Neural progenitor cell (in vitro differentiated cells): ENCODE data around the gene CADPS. TPM values are rescaled to one million over a fixed set of nuclear protein-coding genes. Genes with fewer than 3 reads are reported as not detected.
A peak's percentile ranks its signal among the peaks of the same experiment; 100 is the strongest.

Experiments used
- DNase-seq: peaks from one replicate; pipeline ENCODE4 v3.0.0-alpha.2; 2016; ENCODE audit warnings: low spot score
- H2AFZ ChIP-seq: fragments of 200-600 bp; sonication (generic); replicated peaks from 2 replicates; pipeline ENCODE4 v1.6.1; 2016; ENCODE audit warnings: antibody characterized with exemption
- H3F3A ChIP-seq: fragments of 200-600 bp; sonication (generic); 2 replicates; pipeline ENCODE4 v1.6.1; 2016; ENCODE audit warnings: antibody characterized with exemption, low read depth
- H3K27ac ChIP-seq: fragments of 200-600 bp; sonication (generic); 2 replicates; pipeline ENCODE4 v1.5.1; 2016; ENCODE audit warnings: mild to moderate bottlenecking
- H3K27me3 ChIP-seq: fragments of 200-600 bp; sonication (generic); 2 replicates; pipeline ENCODE4 v1.6.1; 2016; ENCODE audit warnings: mild to moderate bottlenecking, moderate library complexity
- H3K36me3 ChIP-seq: fragments of 200-600 bp; sonication (generic); 2 replicates; pipeline ENCODE4 v1.5.1; 2016
- H3K4me1 ChIP-seq: fragments of 200-600 bp; sonication (generic); 2 replicates; pipeline ENCODE4 v1.6.1; 2016; ENCODE audit warnings: mixed run types
- H3K4me2 ChIP-seq: fragments of 200-600 bp; sonication (generic); 2 replicates; pipeline ENCODE4 v1.6.1; 2016
- H3K4me3 ChIP-seq: fragments of 200-600 bp; sonication (generic); 2 replicates; pipeline ENCODE4 v1.5.1; 2016
- H3K79me2 ChIP-seq: fragments of 200-600 bp; sonication (generic); 2 replicates; pipeline ENCODE4 v1.6.1; 2016; ENCODE audit warnings: low read depth
- H3K9ac ChIP-seq: fragments of 200-600 bp; sonication (generic); 2 replicates; pipeline ENCODE4 v1.6.1; 2016
- H3K9me3 ChIP-seq: fragments of 200-600 bp; sonication (generic); 2 replicates; pipeline ENCODE4 v1.5.1; 2016; ENCODE audit warnings: low read depth
- H4K20me1 ChIP-seq: fragments of 200-600 bp; sonication (generic); 2 replicates; pipeline ENCODE4 v1.6.1; 2016; ENCODE audit warnings: low read depth
- H3K27ac Mint-ChIP-seq: 3 replicates; pipeline ENCODE4 v1.8.0; 2021; ENCODE audit warnings: mixed read lengths
- H3K27me3 Mint-ChIP-seq: 2 replicates; pipeline ENCODE4 v1.8.0; 2022; ENCODE audit warnings: low read depth, mild to moderate bottlenecking, inconsistent platforms, moderate library complexity, mixed read lengths; ENCODE audit not compliant: insufficient read depth
- H3K36me3 Mint-ChIP-seq: 3 replicates; pipeline ENCODE4 v1.8.0; 2021; ENCODE audit warnings: mixed read lengths
- H3K4me1 Mint-ChIP-seq: 3 replicates; pipeline ENCODE4 v1.8.0; 2021; ENCODE audit warnings: mixed read lengths
- H3K4me3 Mint-ChIP-seq: 3 replicates; pipeline ENCODE4 v1.8.0; 2021; ENCODE audit warnings: mild to moderate bottlenecking, moderate library complexity, mixed read lengths
- H3K9me3 Mint-ChIP-seq: 3 replicates; pipeline ENCODE4 v1.8.0; 2020; ENCODE audit warnings: mixed read lengths
- CTCF ChIP-seq: fragments of 200-600 bp; sonication (generic); IDR thresholded peaks from 2 replicates; pipeline ENCODE4 v1.5.1; 2017; ENCODE audit warnings: antibody characterized with exemption, mild to moderate bottlenecking
- EZH2 ChIP-seq: fragments of 200-600 bp; sonication (generic); IDR thresholded peaks from 2 replicates; pipeline ENCODE4 v1.6.1; 2017; ENCODE audit warnings: antibody characterized with exemption, mild to moderate bottlenecking, moderate library complexity
- EZH2phosphoT487 ChIP-seq: fragments of 200-600 bp; sonication (generic); IDR thresholded peaks from 2 replicates; pipeline ENCODE4 v1.6.1; 2017; ENCODE audit warnings: antibody characterized with exemption
- total RNA-seq: library from RNA; depleted of rRNA; stranded (reverse); fragments of >200 nt; gene quantifications from 2 replicates; pipeline ENCODE4 v1.2.3, GENCODE V29; 2015; ENCODE audit warnings: low replicate concordance

Gene CADPS
- total RNA-seq, 1 donor from 2014 or later = 17.3 TPM

GRCh38 chr3:62601238-62602070 is 273.8 kb downstream of the CADPS start:
- no peak overlapping the region for H2AFZ ChIP-seq
- no peaks in the 10 kb centered on the region for H3K36me3 ChIP-seq
- Mint-ChIP-seq H3K27ac (peak overlapping the region; percentile 71), H3K4me3 (no peak overlapping the region), H3K27me3 (peaks cover 5% of the 10 kb centered on the region), H3K36me3 (no peaks in the 10 kb centered on the region), H3K9me3 (no peaks in the 10 kb centered on the region), H3K4me1 (peaks cover 51% of the 10 kb centered on the region)
- H3K4me3 ChIP-seq = no peak overlapping the region
- no peak overlapping the region for H3K9ac ChIP-seq
- no peak overlapping the region for H3K4me2 ChIP-seq
- H3F3A ChIP-seq = peaks cover 20% of the 10 kb centered on the region
- no peak for DNase-seq
- H3K9me3 ChIP-seq = no peaks in the 10 kb centered on the region
- no peaks in the 10 kb centered on the region for H3K79me2 ChIP-seq
- H3K4me1 ChIP-seq = peaks cover 36% of the 10 kb centered on the region
- no peaks in the 10 kb centered on the region for H4K20me1 ChIP-seq
- H3K27me3 ChIP-seq = no peaks in the 10 kb centered on the region
- no peak overlapping the region for H3K27ac ChIP-seq
- TF ChIP-seq CTCF (no peak), EZH2 (no peak), EZH2phosphoT487 (no peak)

DNA sequence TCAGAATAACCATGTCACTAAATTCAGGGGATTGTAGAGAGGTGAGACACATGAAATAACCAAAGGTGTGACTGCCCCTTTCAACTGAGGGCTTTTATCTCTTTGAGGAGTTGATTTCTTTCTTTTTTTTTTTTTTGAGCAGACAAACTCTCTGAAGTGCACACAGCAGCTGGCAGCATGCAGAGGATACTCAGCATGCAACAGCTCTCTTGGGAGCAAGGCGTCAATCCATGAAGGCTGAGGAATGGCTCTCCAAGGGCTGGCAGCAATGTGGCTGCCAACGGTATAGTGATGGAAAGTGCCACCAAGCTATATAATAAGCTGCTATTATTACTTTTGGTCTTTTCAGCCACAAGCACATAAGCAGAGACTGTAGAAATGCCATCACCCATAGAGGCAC is 275.2 kb downstream of the CADPS start:
- Histone ChIP-seq H3K36me3 (no peaks in the 10 kb centered on the region), H3F3A (peaks cover 9% of the 10 kb centered on the region), H3K79me2 (no peaks in the 10 kb centered on the region), H3K9ac (no peak overlapping the region), H3K27ac (no peak overlapping the region), H3K27me3 (no peaks in the 10 kb centered on the region), H3K9me3 (no peaks in the 10 kb centered on the region), H3K4me3 (no peak overlapping the region), H3K4me2 (no peak overlapping the region), H2AFZ (no peak overlapping the region), H3K4me1 (peaks cover 25% of the 10 kb centered on the region), H4K20me1 (no peaks in the 10 kb centered on the region)
- no peak for TF ChIP-seq CTCF
- no peak for TF ChIP-seq EZH2
- TF ChIP-seq EZH2phosphoT487 = no peak
- Mint-ChIP-seq H3K36me3 (no peaks in the 10 kb centered on the region), H3K4me1 (peaks cover 46% of the 10 kb centered on the region), H3K4me3 (no peak overlapping the region), H3K27ac (no peak overlapping the region), H3K27me3 (peaks cover 5% of the 10 kb centered on the region), H3K9me3 (no peaks in the 10 kb centered on the region)
- DNase-seq = no peak

- H3K79me2 ChIP-seq = no peaks in the 10 kb centered on the region
- H3K9ac ChIP-seq = no peak overlapping the region
- Mint-ChIP-seq H3K9me3 (no peaks in the 10 kb centered on the region), H3K36me3 (no peaks in the 10 kb centered on the region), H3K27ac (no peak overlapping the region), H3K27me3 (peaks cover 3% of the 10 kb centered on the region), H3K4me3 (no peak overlapping the region), H3K4me1 (peaks cover 33% of the 10 kb centered on the region)
- no peaks in the 10 kb centered on the region for H3K27me3 ChIP-seq
- TF ChIP-seq CTCF (no peak), EZH2phosphoT487 (no peak), EZH2 (no peak)
- no peaks in the 10 kb centered on the region for H3K9me3 ChIP-seq
- peaks cover 8% of the 10 kb centered on the region for H3F3A ChIP-seq
- H3K4me2 ChIP-seq = no peak overlapping the region
- no peaks in the 10 kb centered on the region for H3K36me3 ChIP-seq
- H3K4me1 ChIP-seq = peaks cover 26% of the 10 kb centered on the region
- H3K27ac ChIP-seq = no peak overlapping the region
- no peak for DNase-seq
- no peaks in the 10 kb centered on the region for H4K20me1 ChIP-seq
- no peak overlapping the region for H2AFZ ChIP-seq
- no peak overlapping the region for H3K4me3 ChIP-seq
These were observed 277.7 kb downstream of the CADPS start for GRCh38 chr3:62597491-62597890.
